HG03469 (cell line): Measurements from ENCODE around the gene XIST.
"Not testable (repeated sequence)": the region's sequence is repeated elsewhere in the genome, so short reads cannot be mapped to it uniquely, and the experiment has no call there.

Experiments used
- ATAC-seq: cut with Tn5 transposase; IDR thresholded peaks from one replicate; pipeline ENCODE4 v1.9.1; 2021; ENCODE audit warnings: mild to moderate bottlenecking, moderate library complexity, moderate number of reproducible peaks; ENCODE audit not compliant: unreplicated experiment

The XIST gene

GRCh38 chrX:73852467-73852866 lies at the start of gene XIST:
Gene XIST, minus strand, starts transcription at chrX:73852714.
- no peak for ATAC-seq

DNA sequence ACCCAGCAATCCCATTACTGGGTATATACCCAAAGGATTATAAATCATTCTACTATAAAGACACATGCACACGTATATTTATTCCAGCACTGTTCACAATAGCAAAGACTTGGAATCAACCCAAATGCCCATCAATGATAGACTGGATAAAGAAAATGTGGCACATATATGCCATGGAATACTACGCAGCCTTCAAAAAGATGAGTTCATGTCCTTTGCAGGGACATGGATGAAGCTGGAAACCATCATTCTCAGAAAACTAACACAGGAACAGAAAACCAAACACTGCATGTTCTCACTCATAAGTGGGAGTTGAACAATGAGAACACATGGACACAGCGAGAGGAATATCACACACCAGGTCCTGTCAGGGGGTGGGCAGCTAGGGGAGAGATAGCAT lies 45.8 kb upstream of the XIST start:
- ATAC-seq = not testable (repeated sequence)

- ATAC-seq = not testable (repeated sequence)
Observed at GRCh38 chrX:73892515-73893090, 40.1 kb upstream of the XIST start.

- ATAC-seq = not testable (repeated sequence)
Observed at GRCh38 chrX:73882260-73882659, 29.7 kb upstream of the XIST start.

DNA sequence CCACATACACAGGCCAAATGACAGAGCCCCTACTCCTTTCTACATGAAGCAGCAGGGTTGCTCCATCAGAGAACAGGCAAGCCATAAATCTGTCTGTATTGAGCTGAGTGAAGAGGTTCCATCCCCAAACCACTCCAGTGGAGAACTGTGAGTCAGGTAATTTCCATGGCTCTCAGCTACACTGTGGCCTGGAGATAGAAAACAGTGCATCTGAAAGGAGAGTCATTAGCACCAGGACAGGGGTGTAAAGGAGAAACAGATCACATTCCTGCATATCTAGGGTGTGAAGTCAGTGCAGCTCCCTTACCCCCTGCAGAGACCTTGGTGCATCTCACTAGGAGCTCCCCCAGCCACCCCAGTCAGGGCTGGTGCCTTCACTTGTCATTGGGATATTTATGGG lies 25.2 kb upstream of the XIST start:
- ATAC-seq = no peak

- no peak for ATAC-seq
Observed at GRCh38 chrX:73876911-73877310, 24.4 kb upstream of the XIST start.

- no peak for ATAC-seq
Observed at GRCh38 chrX:73868916-73869315, 16.4 kb upstream of the XIST start.

- no peak for ATAC-seq
Observed at GRCh38 chrX:73867144-73867543, 14.6 kb upstream of the XIST start.

GRCh38 chrX:73863852-73864251 lies 11.3 kb upstream of the XIST start:
- no peak for ATAC-seq

- no peak for ATAC-seq
Observed at GRCh38 chrX:73863268-73863667, 10.8 kb upstream of the XIST start.

GRCh38 chrX:73859622-73860021 lies 7.1 kb upstream of the XIST start:
- ATAC-seq = no peak

DNA sequence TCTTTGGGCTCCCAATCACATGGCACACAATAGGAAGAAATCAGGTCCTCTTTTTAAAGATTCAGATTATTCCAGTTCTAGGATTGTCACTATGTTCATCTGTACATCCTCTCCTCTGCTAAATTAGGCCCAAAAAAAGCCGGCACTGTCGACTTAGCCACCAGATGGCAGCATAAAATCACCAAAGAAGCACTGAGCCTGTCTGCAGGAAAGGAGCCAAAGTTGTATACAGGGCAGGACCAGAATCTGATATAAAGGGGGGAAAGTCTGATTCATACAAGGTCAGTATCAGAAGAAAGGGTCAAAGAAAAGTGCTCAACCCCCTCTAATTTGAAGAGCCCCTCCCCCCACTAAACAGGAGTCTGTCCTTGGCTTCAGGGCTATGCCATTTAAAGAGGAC lies 3.0 kb upstream of the XIST start:
- ATAC-seq = no peak

- ATAC-seq = no peak
Observed at GRCh38 chrX:73852022-73852421, 492 bp downstream of the XIST start.

GRCh38 chrX:73851014-73852009 lies 1.2 kb downstream of the XIST start:
- no peak for ATAC-seq

GRCh38 chrX:73850124-73851013 lies 2.1 kb downstream of the XIST start:
- ATAC-seq = no peak

DNA sequence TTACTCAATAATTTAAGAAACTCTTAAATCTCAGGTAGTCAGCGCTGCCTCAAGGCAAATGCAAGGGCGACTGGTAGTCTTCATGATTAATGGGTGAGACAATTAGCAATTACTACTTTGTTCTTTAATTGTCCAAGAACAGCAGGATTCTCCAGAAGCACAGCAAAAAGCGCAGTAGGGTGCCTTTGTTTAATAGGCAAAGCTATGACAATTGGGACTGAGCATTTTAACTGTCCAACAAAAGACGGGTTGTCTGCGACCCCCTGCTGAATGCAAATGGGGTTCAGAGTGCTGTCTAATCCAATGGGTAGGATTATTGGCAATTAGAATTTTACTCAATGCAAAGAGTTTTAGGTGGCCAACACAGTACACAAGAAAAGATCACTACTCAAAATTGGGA lies 3.4 kb downstream of the XIST start:
- no peak for ATAC-seq

DNA sequence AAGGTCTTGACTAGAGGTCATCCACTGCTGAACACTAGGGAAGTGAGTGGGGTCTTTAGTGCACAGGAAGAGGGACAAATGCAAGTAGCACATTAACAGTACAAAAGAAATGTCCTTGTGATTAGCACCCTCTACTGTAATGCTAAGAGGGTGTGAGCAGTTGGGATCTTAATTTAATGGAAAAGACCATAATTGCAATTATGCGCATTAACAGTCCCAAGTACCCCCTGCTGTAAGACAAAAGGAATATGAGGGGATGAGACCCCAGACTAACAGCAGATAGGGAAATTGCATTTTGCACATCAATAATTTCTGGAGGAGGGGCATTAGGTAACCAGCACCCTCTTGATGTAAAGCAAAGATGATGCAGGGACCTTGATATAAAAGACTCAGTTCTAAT lies 4.5 kb downstream of the XIST start:
- ATAC-seq = no peak

GRCh38 chrX:73847100-73847499 lies 5.4 kb downstream of the XIST start:
- ATAC-seq = no peak

DNA sequence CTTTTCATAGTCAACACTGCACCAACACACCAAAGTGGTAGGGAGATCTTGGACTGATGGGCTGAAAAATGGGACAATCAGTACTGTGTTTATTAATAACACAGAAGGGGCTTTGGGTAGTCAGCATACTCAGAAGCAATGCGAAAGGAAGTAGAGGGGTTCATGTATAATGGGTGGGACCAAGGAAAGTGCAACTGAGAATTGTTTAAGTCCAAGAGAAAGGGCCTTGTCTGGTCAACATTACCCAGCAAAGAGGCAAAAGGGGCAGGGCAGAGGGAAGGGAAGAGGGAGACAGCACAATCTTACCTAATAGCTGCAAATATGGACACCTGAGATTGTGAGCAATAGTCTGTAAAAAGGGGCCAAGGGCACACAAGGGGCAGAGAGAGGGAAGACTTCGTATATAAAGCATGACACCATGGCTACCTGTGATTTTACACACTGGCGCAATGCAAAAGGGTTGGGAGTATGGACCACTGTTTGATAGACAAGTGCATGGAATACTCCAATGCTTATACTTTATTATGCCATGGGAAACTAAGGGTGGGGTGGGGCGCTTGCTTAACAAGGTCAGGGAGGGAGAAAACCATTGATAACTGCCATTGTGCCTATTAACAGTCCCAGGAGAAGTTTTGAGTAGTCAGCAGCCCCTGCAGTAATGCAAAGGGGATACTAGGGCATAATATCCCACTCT lies 9.8 kb downstream of the XIST start:
- no peak for ATAC-seq

GRCh38 chrX:73841337-73841736 lies 11.2 kb downstream of the XIST start:
- ATAC-seq = no peak
